GM10266 (cell line): ENCODE data around the gene TMEM89.

Source experiments
- DNase-seq: peaks from one replicate; pipeline ENCODE4 v3.0.0; 2012; ENCODE audit errors: extremely low spot score
- CTCF ChIP-seq: IDR thresholded peaks from 2 replicates; pipeline ENCODE4 v1.5.1; 2012; ENCODE audit warnings: mild to moderate bottlenecking, low read depth; ENCODE audit not compliant: control insufficient read depth, insufficient read depth; ENCODE audit errors: missing control alignments

Gene TMEM89

GRCh38 chr3:48624767-48625166 lies 3.2 kb upstream of the TMEM89 start:
- DNase-seq, result no peak
- TF ChIP-seq CTCF, result no peak

GRCh38 chr3:48623851-48624547 lies 2.4 kb upstream of the TMEM89 start:
- no peak for TF ChIP-seq CTCF
- no peak for DNase-seq

- DNase-seq, result no peak
- no peak for TF ChIP-seq CTCF
Observed at GRCh38 chr3:48619541-48620524, 1.7 kb downstream of the TMEM89 start.

DNA sequence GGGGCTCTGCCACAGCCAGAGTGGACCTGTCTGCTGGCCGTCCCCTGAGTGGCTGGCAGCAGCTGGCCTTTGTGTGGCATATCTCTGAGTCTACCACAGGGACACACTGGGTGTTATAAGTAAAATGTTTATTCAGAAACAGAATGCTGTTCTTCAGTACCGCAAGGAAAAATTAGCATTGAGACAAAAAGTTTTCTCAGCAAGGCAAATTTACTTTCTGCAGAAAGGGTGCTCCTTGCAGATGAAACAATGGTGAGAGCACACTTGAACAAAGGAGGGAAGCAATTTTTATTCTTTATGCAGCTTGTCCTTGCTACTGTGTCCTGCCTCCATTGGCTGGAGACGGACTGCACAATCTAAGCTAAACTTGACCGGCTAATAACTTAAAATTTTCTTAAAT lies 4.0 kb downstream of the TMEM89 start:
- TF ChIP-seq CTCF, result no peak
- DNase-seq, result no peak

GRCh38 chr3:48614044-48614443 lies 7.5 kb downstream of the TMEM89 start:
- DNase-seq, result no peak
- TF ChIP-seq CTCF, result no peak

GRCh38 chr3:48612309-48612708 lies 9.3 kb downstream of the TMEM89 start:
- DNase-seq, result no peak
- TF ChIP-seq CTCF, result no peak
